Mesothelial cell of epicardium (in vitro differentiated cells): ENCODE data around the gene CDH12. TPM values are rescaled to one million over a fixed set of nuclear protein-coding genes. Genes with fewer than 3 reads are reported as not detected.
"Not testable (repeated sequence)": the region's sequence is repeated elsewhere in the genome, so short reads cannot be mapped to it uniquely, and the experiment has no call there.

Source experiments
- DNase-seq, 2 experiments: peaks; one replicate each; pipeline ENCODE4 v3.0.0; 2021; ENCODE audit warnings: low spot score in 2 of 2; ENCODE audit not compliant: unreplicated experiment in 2 of 2
- H3K27ac Mint-ChIP-seq: 2 replicates; pipeline ENCODE4 v1.8.0; 2021; ENCODE audit warnings: mixed read lengths
- H3K27me3 Mint-ChIP-seq: 2 replicates; pipeline ENCODE4 v1.8.0; 2021; ENCODE audit warnings: low read depth, mixed read lengths
- H3K36me3 Mint-ChIP-seq: 2 replicates; pipeline ENCODE4 v1.8.0; 2021; ENCODE audit warnings: mixed read lengths
- H3K4me1 Mint-ChIP-seq: 2 replicates; pipeline ENCODE4 v1.8.0; 2021; ENCODE audit warnings: mixed read lengths
- H3K4me3 Mint-ChIP-seq: 2 replicates; pipeline ENCODE4 v1.8.0; 2021; ENCODE audit warnings: mild to moderate bottlenecking, moderate library complexity, mixed read lengths
- H3K9me3 Mint-ChIP-seq: 2 replicates; pipeline ENCODE4 v1.8.0; 2021; ENCODE audit warnings: mixed read lengths
- CTCF ChIP-seq: fragments of 200-600 bp; sonication (generic); IDR thresholded peaks from one replicate; pipeline ENCODE4 v1.5.0; 2021; ENCODE audit warnings: antibody characterized with exemption; ENCODE audit not compliant: unreplicated experiment
- total RNA-seq: library from RNA; stranded (reverse); gene quantifications from 3 replicates; pipeline ENCODE4 v1.2.1, GENCODE V29; 2021

CDH12 gene
- total RNA-seq, 1 donor from 2014 or later, result 1.6 TPM

GRCh38 chr5:22033066-22033465, 820.1 kb downstream of the CDH12 start:
- peaks cover 3% of the 10 kb centered on the region for H3K4me1 Mint-ChIP-seq
- no peak for TF ChIP-seq CTCF
- H3K27ac Mint-ChIP-seq, result no peak overlapping the region
- H3K27me3 Mint-ChIP-seq, result no peaks in the 10 kb centered on the region
- DNase-seq, result no peak
- peaks cover 7% of the 10 kb centered on the region for H3K9me3 Mint-ChIP-seq
- no peak overlapping the region for H3K4me3 Mint-ChIP-seq
- no peaks in the 10 kb centered on the region for H3K36me3 Mint-ChIP-seq

GRCh38 chr5:22023784-22024183, 829.4 kb downstream of the CDH12 start:
- H3K27ac Mint-ChIP-seq, result no peak overlapping the region
- H3K36me3 Mint-ChIP-seq, result no peaks in the 10 kb centered on the region
- H3K4me1 Mint-ChIP-seq, result no peaks in the 10 kb centered on the region
- DNase-seq, result no peak
- no peaks in the 10 kb centered on the region for H3K27me3 Mint-ChIP-seq
- no peak for TF ChIP-seq CTCF
- no peak overlapping the region for H3K4me3 Mint-ChIP-seq
- H3K9me3 Mint-ChIP-seq, result peaks cover 9% of the 10 kb centered on the region

- not testable (repeated sequence) for H3K4me1 Mint-ChIP-seq, H3K27ac Mint-ChIP-seq, DNase-seq, H3K36me3 Mint-ChIP-seq, H3K27me3 Mint-ChIP-seq, H3K9me3 Mint-ChIP-seq, H3K4me3 Mint-ChIP-seq
These were observed 840.3 kb downstream of the CDH12 start for GRCh38 chr5:22012893-22013292.

GRCh38 chr5:22010808-22011207, 842.3 kb downstream of the CDH12 start:
- H3K27me3 Mint-ChIP-seq, H3K36me3 Mint-ChIP-seq, H3K4me1 Mint-ChIP-seq, H3K4me3 Mint-ChIP-seq, H3K9me3 Mint-ChIP-seq, DNase-seq, H3K27ac Mint-ChIP-seq: not testable (repeated sequence)

- not testable (repeated sequence) for H3K9me3 Mint-ChIP-seq, H3K4me1 Mint-ChIP-seq, H3K27me3 Mint-ChIP-seq, DNase-seq, H3K36me3 Mint-ChIP-seq, H3K27ac Mint-ChIP-seq, H3K4me3 Mint-ChIP-seq
These were observed 852.0 kb downstream of the CDH12 start for GRCh38 chr5:22001097-22001496.

GRCh38 chr5:21985799-21986198, 867.3 kb downstream of the CDH12 start:
- not testable (repeated sequence) for H3K27ac Mint-ChIP-seq, DNase-seq, H3K4me3 Mint-ChIP-seq, H3K36me3 Mint-ChIP-seq, H3K27me3 Mint-ChIP-seq, H3K9me3 Mint-ChIP-seq, H3K4me1 Mint-ChIP-seq

GRCh38 chr5:21951571-21951970, 901.6 kb downstream of the CDH12 start:
- not testable (repeated sequence) for H3K27me3 Mint-ChIP-seq, H3K9me3 Mint-ChIP-seq, DNase-seq, H3K4me1 Mint-ChIP-seq, H3K4me3 Mint-ChIP-seq, H3K36me3 Mint-ChIP-seq, H3K27ac Mint-ChIP-seq

- H3K4me1 Mint-ChIP-seq, result peaks cover 14% of the 10 kb centered on the region
- no peak for TF ChIP-seq CTCF
- peaks cover 20% of the 10 kb centered on the region for H3K9me3 Mint-ChIP-seq
- no peaks in the 10 kb centered on the region for H3K27me3 Mint-ChIP-seq
- DNase-seq, result no peak
- peaks cover 1% of the 10 kb centered on the region for H3K36me3 Mint-ChIP-seq
- no peak overlapping the region for H3K4me3 Mint-ChIP-seq
- H3K27ac Mint-ChIP-seq, result no peak overlapping the region
These were observed 922.0 kb downstream of the CDH12 start for GRCh38 chr5:21931116-21931515.
